ENCODE measurements around the gene TMEM267.
"Not testable (repeated sequence)": the region's sequence is repeated elsewhere in the genome, so short reads cannot be mapped to it uniquely, and the experiment has no call there.

The TMEM267 gene

GRCh38 chr5:43456556-43456955 is 27.1 kb downstream of the TMEM267 start:
- DNase-seq = no peak

- DNase-seq = not testable (repeated sequence)
Measured at GRCh38 chr5:43441575-43441974, 42.1 kb downstream of the TMEM267 start.

- no peak for DNase-seq
Measured at GRCh38 chr5:43437062-43437660, 46.5 kb downstream of the TMEM267 start.

- no peak for DNase-seq
Measured at GRCh38 chr5:43433382-43433781, 50.3 kb downstream of the TMEM267 start.

- DNase-seq = peak; percentile 62
Measured at GRCh38 chr5:43432486-43433375, 50.9 kb downstream of the TMEM267 start.

GRCh38 chr5:43429706-43430105 is 54.0 kb downstream of the TMEM267 start:
- DNase-seq = no peak

GRCh38 chr5:43429016-43429415 is 54.6 kb downstream of the TMEM267 start:
- no peak for DNase-seq

GRCh38 chr5:43427306-43427705 is 56.4 kb downstream of the TMEM267 start:
- no peak for DNase-seq

GRCh38 chr5:43425983-43426382 is 57.7 kb downstream of the TMEM267 start:
- no peak for DNase-seq

- DNase-seq = not testable (repeated sequence)
Measured at GRCh38 chr5:43423086-43423485, 60.6 kb downstream of the TMEM267 start.

- no peak for DNase-seq
Measured at GRCh38 chr5:43422143-43422542, 61.5 kb downstream of the TMEM267 start.

GRCh38 chr5:43421450-43422133 is 62.1 kb downstream of the TMEM267 start:
- DNase-seq = no peak

- no peak for DNase-seq
Measured at GRCh38 chr5:43420241-43420640, 63.4 kb downstream of the TMEM267 start.

- no peak for DNase-seq
Measured at GRCh38 chr5:43418561-43418960, 65.1 kb downstream of the TMEM267 start.

GRCh38 chr5:43416803-43417394 is 66.8 kb downstream of the TMEM267 start:
- no peak for DNase-seq

GRCh38 chr5:43415935-43416802 is 67.5 kb downstream of the TMEM267 start:
- DNase-seq = peak; percentile 23

GRCh38 chr5:43413966-43414365 is 69.7 kb downstream of the TMEM267 start:
- no peak for DNase-seq

GRCh38 chr5:43412644-43413043 is 71.0 kb downstream of the TMEM267 start:
- DNase-seq = peak; percentile 70

GRCh38 chr5:43412156-43412555 is 71.5 kb downstream of the TMEM267 start, which contains the start of gene CCL28:
Gene CCL28, minus strand, starts transcription at chr5:43412391. Its CDS starts 75 bp downstream, at chr5:43412316.
- DNase-seq = no peak

- no peak for DNase-seq
Measured at GRCh38 chr5:43411495-43411894, 72.2 kb downstream of the TMEM267 start.

- DNase-seq = no peak
Measured at GRCh38 chr5:43410414-43410813, 73.3 kb downstream of the TMEM267 start.

- peak; percentile 79 for DNase-seq
Measured at GRCh38 chr5:43409809-43410271, 73.8 kb downstream of the TMEM267 start.
